22Rv1 (cell line): Measurements from ENCODE around the gene CFAP221.

Experiments
- H3K27ac ChIP-seq: fragments of 450-650 bp; 2 replicates; pipeline ENCODE4 v1.5.1; 2017
- ZFX ChIP-seq: fragments of 450-650 bp; IDR thresholded peaks from 2 replicates; pipeline ENCODE4 v1.6.1; 2017; ENCODE audit warnings: antibody characterized with exemption, borderline replicate concordance
- TF ChIP-seq, protein P1 (sequence below): fragments of 450-650 bp; IDR thresholded peaks from 2 replicates; pipeline ENCODE4 v1.5.1; 2017; ENCODE audit warnings: mild to moderate bottlenecking

Gene CFAP221

DNA sequence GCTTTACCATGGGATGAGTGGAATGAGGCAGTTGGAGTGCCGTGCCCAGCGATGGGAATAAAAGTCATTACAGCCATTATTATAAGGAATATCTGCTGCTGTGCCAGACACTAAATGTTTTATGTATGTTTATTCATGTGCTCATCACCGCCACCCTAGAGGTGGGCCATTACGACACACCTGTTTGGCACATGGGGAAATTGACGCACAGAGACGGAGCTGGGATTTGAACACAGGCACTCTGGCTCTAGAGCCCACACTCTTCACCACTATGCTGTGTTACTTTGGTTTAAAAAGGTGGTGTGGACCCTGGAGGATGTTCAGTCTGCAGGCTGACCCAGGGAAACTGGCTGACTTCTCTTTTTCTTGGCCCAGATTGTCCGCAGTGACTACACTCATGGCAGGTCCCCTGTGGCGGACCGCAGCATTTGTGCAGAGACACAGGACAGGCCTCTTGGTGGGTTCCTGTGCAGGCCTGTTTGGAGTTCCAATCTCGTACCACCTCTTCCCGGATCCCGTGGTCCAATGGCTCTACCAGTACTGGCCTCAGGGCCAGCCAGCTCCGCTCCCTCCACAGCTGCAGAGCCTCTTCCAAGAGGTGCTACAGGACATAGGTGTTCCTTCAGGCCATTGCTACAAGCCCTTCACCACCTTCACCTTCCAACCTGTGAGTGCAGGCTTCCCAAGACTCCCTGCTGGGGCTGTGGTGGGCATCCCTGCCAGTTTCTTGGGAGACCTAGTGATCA lies 136.4 kb downstream of the CFAP221 start:
- H3K27ac ChIP-seq, result no peak overlapping the region
- TF ChIP-seq, protein P1, sequence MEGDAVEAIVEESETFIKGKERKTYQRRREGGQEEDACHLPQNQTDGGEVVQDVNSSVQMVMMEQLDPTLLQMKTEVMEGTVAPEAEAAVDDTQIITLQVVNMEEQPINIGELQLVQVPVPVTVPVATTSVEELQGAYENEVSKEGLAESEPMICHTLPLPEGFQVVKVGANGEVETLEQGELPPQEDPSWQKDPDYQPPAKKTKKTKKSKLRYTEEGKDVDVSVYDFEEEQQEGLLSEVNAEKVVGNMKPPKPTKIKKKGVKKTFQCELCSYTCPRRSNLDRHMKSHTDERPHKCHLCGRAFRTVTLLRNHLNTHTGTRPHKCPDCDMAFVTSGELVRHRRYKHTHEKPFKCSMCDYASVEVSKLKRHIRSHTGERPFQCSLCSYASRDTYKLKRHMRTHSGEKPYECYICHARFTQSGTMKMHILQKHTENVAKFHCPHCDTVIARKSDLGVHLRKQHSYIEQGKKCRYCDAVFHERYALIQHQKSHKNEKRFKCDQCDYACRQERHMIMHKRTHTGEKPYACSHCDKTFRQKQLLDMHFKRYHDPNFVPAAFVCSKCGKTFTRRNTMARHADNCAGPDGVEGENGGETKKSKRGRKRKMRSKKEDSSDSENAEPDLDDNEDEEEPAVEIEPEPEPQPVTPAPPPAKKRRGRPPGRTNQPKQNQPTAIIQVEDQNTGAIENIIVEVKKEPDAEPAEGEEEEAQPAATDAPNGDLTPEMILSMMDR, result no peak
- no peak for TF ChIP-seq ZFX

DNA sequence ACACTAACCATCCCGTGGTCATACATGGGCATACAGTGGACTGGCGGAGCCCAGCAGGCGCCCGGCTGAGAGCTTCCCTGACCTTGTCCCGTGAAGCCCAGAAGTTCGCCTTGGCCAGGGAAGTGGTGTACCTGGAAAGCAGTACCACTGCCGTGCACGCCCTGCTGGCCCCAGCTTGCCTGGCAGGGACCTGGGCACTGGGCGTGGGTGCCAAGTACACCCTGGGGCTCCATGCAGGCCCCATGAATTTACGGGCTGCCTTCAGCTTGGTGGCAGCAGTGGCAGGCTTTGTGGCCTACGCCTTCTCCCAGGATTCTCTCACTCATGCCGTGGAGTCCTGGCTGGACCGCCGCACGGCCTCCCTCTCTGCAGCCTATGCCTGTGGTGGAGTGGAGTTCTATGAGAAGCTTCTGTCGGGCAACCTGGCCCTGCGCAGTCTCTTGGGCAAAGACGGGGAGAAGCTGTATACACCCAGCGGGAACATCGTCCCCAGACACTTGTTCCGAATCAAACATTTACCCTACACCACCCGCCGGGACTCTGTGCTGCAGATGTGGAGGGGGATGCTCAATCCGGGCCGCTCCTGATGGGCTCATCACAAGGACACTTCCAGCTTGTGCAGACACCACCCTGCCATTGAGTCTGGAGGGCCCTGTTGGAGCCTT lies 137.1 kb downstream of the CFAP221 start:
- TF ChIP-seq, protein P1, result no peak
- no peak for TF ChIP-seq ZFX
- no peak overlapping the region for H3K27ac ChIP-seq

DNA sequence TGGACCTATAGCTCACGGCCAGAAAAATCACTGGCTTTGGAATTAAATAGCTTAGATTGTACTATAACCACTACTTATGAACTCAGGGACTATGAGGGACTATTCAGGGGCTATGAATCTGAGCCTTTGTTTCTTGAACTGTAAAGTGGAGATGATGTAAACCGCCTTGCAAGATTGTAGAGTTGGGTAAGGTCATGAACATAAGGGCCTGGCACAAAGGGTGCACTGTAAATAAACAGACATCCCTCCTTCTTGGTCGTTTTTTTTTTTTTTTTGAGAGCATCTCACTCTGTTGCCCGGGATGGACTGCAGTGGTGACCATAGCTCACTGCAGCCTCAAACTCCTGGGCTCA lies 137.6 kb downstream of the CFAP221 start:
- H3K27ac ChIP-seq, result no peak overlapping the region
- TF ChIP-seq, protein P1, result no peak
- no peak for TF ChIP-seq ZFX

DNA sequence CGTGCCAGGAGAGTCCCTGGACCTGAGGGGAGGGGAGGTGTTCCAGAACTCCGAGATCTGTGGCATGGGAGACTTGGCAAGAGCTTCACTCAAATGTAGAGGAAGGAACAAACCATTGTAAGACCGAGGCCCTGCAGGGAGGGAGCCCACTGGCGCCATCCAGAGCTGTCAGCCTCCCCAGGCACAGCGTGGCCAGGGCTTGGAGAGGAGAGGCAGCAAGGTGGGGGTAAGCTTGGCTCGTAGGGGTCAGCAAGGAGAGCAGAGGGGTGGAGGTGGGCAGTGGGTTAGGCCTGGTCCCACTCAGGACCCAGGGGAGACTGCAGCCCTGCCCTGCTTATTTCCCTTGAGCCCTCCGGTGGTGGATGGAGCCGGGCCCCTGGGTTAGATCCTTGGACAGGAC lies 138.3 kb downstream of the CFAP221 start:
- TF ChIP-seq ZFX, result no peak
- TF ChIP-seq, protein P1, result no peak
- H3K27ac ChIP-seq, result no peak overlapping the region

DNA sequence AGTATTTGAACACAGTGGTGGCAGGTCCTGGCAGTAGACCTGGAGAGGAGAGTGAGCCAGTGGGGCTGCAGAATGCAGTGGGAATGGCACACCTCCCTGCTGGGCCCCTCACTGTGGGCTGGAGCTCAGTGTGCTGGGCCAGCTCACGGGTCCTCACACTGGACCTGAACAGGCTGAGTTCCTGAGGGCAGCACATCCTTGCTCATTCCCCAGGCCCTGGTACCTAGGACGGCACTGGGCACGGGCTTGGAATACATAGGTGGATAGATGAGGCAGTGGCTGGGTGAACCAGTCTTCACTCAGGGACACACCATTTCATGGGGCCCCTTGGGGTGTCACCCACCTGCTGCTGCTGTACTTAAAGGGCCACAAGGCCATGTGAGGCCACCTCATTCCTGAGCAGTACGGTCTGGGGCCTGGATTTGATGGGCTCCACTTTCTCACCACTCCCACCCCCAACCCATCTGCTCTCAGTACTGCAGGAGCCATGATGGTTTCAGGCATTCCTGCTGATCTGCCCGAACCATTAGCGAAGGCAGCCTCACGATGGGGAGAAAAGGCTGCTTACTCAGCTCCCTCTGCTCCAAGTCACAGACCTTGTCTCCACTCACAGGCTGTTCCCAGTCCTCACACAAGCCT lies 138.9 kb downstream of the CFAP221 start:
- TF ChIP-seq ZFX, result no peak
- TF ChIP-seq, protein P1, result no peak
- H3K27ac ChIP-seq, result no peak overlapping the region

DNA sequence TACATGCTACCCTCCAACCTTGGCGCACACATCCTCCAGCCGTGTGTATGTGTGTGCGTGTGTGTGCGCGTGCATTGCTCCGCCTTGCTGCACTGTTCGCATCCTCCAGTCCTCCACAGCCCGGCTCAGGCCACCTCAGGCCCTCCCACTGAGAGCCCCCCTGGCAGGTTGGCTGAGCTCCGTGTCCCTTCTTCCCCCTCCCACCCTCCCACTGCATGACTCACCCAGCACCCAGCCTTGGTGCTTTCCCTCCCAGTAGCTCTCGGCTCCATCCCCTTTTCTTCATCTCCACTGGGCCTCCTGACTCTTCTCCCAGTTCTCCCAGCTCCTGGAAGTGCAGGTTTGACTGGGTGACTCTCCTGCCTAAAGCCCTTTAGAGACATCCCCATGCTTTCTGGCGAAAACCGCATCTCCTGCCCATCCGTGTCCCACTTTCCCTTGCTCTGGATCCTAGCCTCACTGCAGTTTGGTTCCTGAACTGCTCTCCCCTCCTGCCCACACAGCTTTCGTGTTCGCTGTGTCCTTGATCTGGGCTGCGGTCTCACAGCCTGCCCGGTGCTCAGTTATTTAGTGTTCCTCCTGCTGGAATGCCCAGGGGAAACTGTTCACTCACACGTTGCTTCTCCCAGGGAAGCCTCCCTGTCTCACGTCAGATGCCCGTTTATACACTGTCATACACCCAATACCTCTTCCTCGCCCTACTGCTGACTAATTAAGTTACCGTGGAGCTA lies 139.6 kb downstream of the CFAP221 start:
- TF ChIP-seq ZFX, result no peak
- TF ChIP-seq, protein P1, result no peak
- H3K27ac ChIP-seq, result no peak overlapping the region

DNA sequence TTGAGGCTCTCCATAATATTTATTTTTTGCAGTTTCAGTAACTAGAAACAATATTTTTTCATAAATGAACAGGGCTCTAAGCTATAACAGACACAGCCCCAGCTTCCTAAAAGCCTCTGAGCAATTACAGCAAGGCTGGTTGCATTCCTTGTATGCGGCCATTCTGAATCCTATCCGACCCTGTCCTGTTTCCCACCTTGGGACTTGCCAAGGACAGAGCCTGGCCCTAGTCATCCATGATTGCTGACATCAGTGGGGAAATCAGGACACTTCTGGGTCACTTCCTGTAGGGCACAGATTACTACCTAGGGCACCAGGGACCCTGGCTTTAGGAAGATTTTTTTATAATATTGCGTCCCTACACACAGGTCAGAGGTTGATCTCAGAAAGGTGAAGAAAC lies 140.3 kb downstream of the CFAP221 start:
- TF ChIP-seq, protein P1, result no peak
- no peak for TF ChIP-seq ZFX
- H3K27ac ChIP-seq, result no peak overlapping the region
